OCI-LY7 (cell line): Measurements from ENCODE around the gene IL1RAPL2. TPM values are rescaled to one million over a fixed set of nuclear protein-coding genes. Genes with fewer than 3 reads are reported as not detected.

ENCODE experiments used
- BruUV-seq: library from RNA; stranded (reverse); fragments of 400-500 nt; replicated peaks from 2 replicates; lab custom pipeline; 2021; lab: Mats Ljungman, UMichigan
- CTCF ChIA-PET: fragments of 300-600 bp; sonication (Branson Sonifier 250); formaldehyde crosslinking; loops from one replicate; lab custom pipeline; 2022; ENCODE audit warnings: antibody characterized with exemption; ENCODE audit not compliant: unreplicated experiment; lab: Charles Lee
- POLR2A ChIA-PET: fragments of 300-600 bp; sonication (Branson Sonifier 250); formaldehyde crosslinking; loops from one replicate; lab custom pipeline; 2022; ENCODE audit warnings: antibody characterized with exemption; lab: Charles Lee
- DNase-seq: peaks from one replicate; pipeline ENCODE4 v3.0.0-alpha.2; 2015; ENCODE audit warnings: low spot score
- H2AFZ ChIP-seq: fragments of 200-600 bp; sonication (generic), shearing (Covaris generic); 2 replicates; pipeline ENCODE4 v1.6.1; 2014; ENCODE audit warnings: mild to moderate bottlenecking, antibody characterized with exemption, low read length, moderate library complexity
- H3K27ac ChIP-seq: fragments of 200-600 bp; sonication (generic); 2 replicates; pipeline ENCODE4 v1.5.1; 2014; ENCODE audit warnings: mixed run types, low read depth, mild to moderate bottlenecking, moderate library complexity, low read length, inconsistent platforms; ENCODE audit not compliant: poor library complexity, severe bottlenecking
- H3K36me3 ChIP-seq: fragments of 200-600 bp; sonication (generic); 2 replicates; pipeline ENCODE4 v1.6.1; 2014; ENCODE audit warnings: mild to moderate bottlenecking, antibody characterized with exemption, low read length, moderate library complexity, mixed read lengths; ENCODE audit not compliant: insufficient read depth
- H3K4me1 ChIP-seq: fragments of 200-600 bp; sonication (generic); 2 replicates; pipeline ENCODE4 v1.5.1; 2014; ENCODE audit warnings: mild to moderate bottlenecking, low read length; ENCODE audit not compliant: insufficient read depth, poor library complexity, severe bottlenecking
- H3K4me2 ChIP-seq: fragments of 200-600 bp; sonication (generic); 2 replicates; pipeline ENCODE4 v1.6.1; 2014; ENCODE audit warnings: mild to moderate bottlenecking, low read length
- H3K4me3 ChIP-seq: fragments of 200-600 bp; sonication (generic); 2 replicates; pipeline ENCODE4 v1.5.1; 2014; ENCODE audit warnings: mild to moderate bottlenecking, low read depth, low read length; ENCODE audit not compliant: poor library complexity, severe bottlenecking
- H3K79me2 ChIP-seq: fragments of 200-600 bp; sonication (generic); 2 replicates; pipeline ENCODE4 v1.6.1; 2016; ENCODE audit warnings: low read depth, mild to moderate bottlenecking, low read length, moderate library complexity, mixed read lengths; ENCODE audit not compliant: insufficient read depth
- H3K9me2 ChIP-seq: fragments of 200-600 bp; sonication (generic); 2 replicates; pipeline ENCODE4 v1.6.1; 2016; ENCODE audit warnings: mild to moderate bottlenecking, low read length, mixed read lengths; ENCODE audit not compliant: insufficient read depth
- H3K9me3 ChIP-seq: fragments of 200-600 bp; sonication (generic); 2 replicates; pipeline ENCODE4 v1.6.1; 2014; ENCODE audit warnings: mild to moderate bottlenecking, mixed run types, low read length, mixed read lengths
- H4K20me1 ChIP-seq: fragments of 200-600 bp; sonication (generic); 2 replicates; pipeline ENCODE4 v1.6.1; 2014; ENCODE audit warnings: mild to moderate bottlenecking, antibody characterized with exemption, low read length, moderate library complexity, mixed read lengths; ENCODE audit not compliant: insufficient read depth
- CTCF ChIP-seq: fragments of 200-600 bp; sonication (generic); conservative IDR thresholded peaks from 2 replicates; pipeline ENCODE4 v1.5.1; 2014; ENCODE audit warnings: mild to moderate bottlenecking, antibody characterized with exemption, low read length, moderate library complexity, mixed read lengths
- EZH2phosphoT487 ChIP-seq: fragments of 200-600 bp; sonication (generic); IDR thresholded peaks from 2 replicates; pipeline ENCODE4 v1.6.1; 2018; ENCODE audit warnings: low read depth, borderline replicate concordance, mild to moderate bottlenecking, mixed run types, antibody characterized with exemption, low read length, moderate library complexity, mixed read lengths
- intact Hi-C: fragments of 100-400 bp; cut with micrococcal nuclease; formaldehyde crosslinking; loops from one replicate; pipeline ENCODE4 v1.10.0; 2022; ENCODE audit not compliant: unreplicated experiment
- total RNA-seq, 2 experiments: library from RNA; depleted of rRNA in 1 of 2; stranded (reverse); fragments of >200 nt in 1 of 2; shearing (Covaris generic) in 1 of 2; gene quantifications; 2 replicates each; pipeline ENCODE4 v1.2.3, GENCODE V29; 2014 to 2022

IL1RAPL2 gene
- total RNA-seq, 2 experiments from 2014 or later: not detected

- Histone ChIP-seq H3K4me2 (no peak overlapping the region), H3K4me1 (no peaks in the 10 kb centered on the region), H3K36me3 (no peaks in the 10 kb centered on the region), H4K20me1 (no peaks in the 10 kb centered on the region), H3K27ac (no peak overlapping the region), H3K9me3 (no peaks in the 10 kb centered on the region), H2AFZ (no peak overlapping the region), H3K9me2 (no peaks in the 10 kb centered on the region), H3K4me3 (no peak overlapping the region), H3K79me2 (no peaks in the 10 kb centered on the region)
- ChIA-PET CTCF (no interaction called here), POLR2A (no interaction called here)
- no peak for DNase-seq
- BruUV-seq: no TSS peak
- TF ChIP-seq EZH2phosphoT487 (no peak), CTCF (no peak)
- intact Hi-C loops: no loop called here
Measured at GRCh38 chrX:104852241-104852640, 286.2 kb downstream of the IL1RAPL2 start.

DNA sequence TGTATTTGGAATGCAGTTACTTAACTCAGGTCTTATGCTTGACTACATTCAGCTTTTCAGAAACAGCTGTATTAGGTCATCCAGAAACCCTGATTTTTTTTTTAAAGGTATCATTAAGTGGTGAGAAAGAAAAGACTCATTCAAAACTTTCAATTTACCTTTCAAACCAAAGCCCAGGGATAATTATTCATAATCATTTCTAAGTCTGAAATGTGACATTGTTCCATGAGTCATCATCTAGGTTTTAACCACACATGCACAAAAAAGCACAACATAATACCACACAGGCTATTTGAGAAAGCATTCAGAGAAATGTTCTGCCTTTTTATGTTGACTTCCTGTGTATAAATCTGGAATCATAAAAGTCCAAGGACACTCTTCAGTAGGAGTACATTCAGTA lies 288.2 kb downstream of the IL1RAPL2 start:
- Histone ChIP-seq H3K9me3 (no peaks in the 10 kb centered on the region), H3K4me3 (no peak overlapping the region), H3K4me2 (no peak overlapping the region), H3K4me1 (no peaks in the 10 kb centered on the region), H3K79me2 (no peaks in the 10 kb centered on the region), H3K9me2 (no peaks in the 10 kb centered on the region), H3K36me3 (no peaks in the 10 kb centered on the region), H4K20me1 (no peaks in the 10 kb centered on the region), H2AFZ (no peak overlapping the region), H3K27ac (no peak overlapping the region)
- BruUV-seq: no TSS peak
- TF ChIP-seq EZH2phosphoT487 (no peak), CTCF (no peak)
- intact Hi-C loops: no loop called here
- DNase-seq: no peak
- ChIA-PET POLR2A (no interaction called here), CTCF (no interaction called here)

- H3K36me3 ChIP-seq: no peaks in the 10 kb centered on the region
- no peaks in the 10 kb centered on the region for H3K4me1 ChIP-seq
- H4K20me1 ChIP-seq: no peaks in the 10 kb centered on the region
- TF ChIP-seq CTCF (no peak), EZH2phosphoT487 (no peak)
- DNase-seq: no peak
- no peaks in the 10 kb centered on the region for H3K9me3 ChIP-seq
- no peaks in the 10 kb centered on the region for H3K79me2 ChIP-seq
- no TSS peak for BruUV-seq
- H2AFZ ChIP-seq: no peak overlapping the region
- POLR2A ChIA-PET: no interaction called here
- intact Hi-C loops: no loop called here
- no peak overlapping the region for H3K27ac ChIP-seq
- no peak overlapping the region for H3K4me3 ChIP-seq
- CTCF ChIA-PET: no interaction called here
- H3K4me2 ChIP-seq: no peak overlapping the region
- no peaks in the 10 kb centered on the region for H3K9me2 ChIP-seq
Measured at GRCh38 chrX:104854790-104855340, 288.9 kb downstream of the IL1RAPL2 start.
